Osteoblast (primary cell): ENCODE results near the gene NIM1K. TPM values are rescaled to one million over a fixed set of nuclear protein-coding genes. Genes with fewer than 3 reads are reported as not detected.

Experiments
- DNase-seq: peaks from one replicate; pipeline ENCODE4 v3.0.0; 2011; ENCODE audit warnings: low spot score, mixed read lengths; ENCODE audit not compliant: insufficient read length; ENCODE audit errors: missing footprints
- H2AFZ ChIP-seq: 2 replicates; pipeline ENCODE4 v1.6.0; 2011; ENCODE audit warnings: mild to moderate bottlenecking, low read length
- H3K27ac ChIP-seq: 2 replicates; pipeline ENCODE4 v1.5.1; 2011; ENCODE audit warnings: mild to moderate bottlenecking, low read depth, low read length, moderate library complexity
- H3K27me3 ChIP-seq: 2 replicates; pipeline ENCODE4 v1.6.0; 2012; ENCODE audit warnings: mild to moderate bottlenecking, control low read depth, inconsistent platforms, low read length, moderate library complexity; ENCODE audit not compliant: insufficient read depth
- H3K36me3 ChIP-seq: 2 replicates; pipeline ENCODE4 v1.5.1; 2011; ENCODE audit warnings: mild to moderate bottlenecking, low read length, control low read depth, moderate library complexity; ENCODE audit not compliant: insufficient read depth
- H3K4me1 ChIP-seq: 2 replicates; pipeline ENCODE4 v1.5.1; 2011; ENCODE audit warnings: mild to moderate bottlenecking, low read length, control low read depth, moderate library complexity; ENCODE audit not compliant: insufficient read depth
- H3K4me2 ChIP-seq: 2 replicates; pipeline ENCODE4 v1.6.0; 2011; ENCODE audit warnings: mild to moderate bottlenecking, low read length; ENCODE audit not compliant: insufficient read depth
- H3K4me3 ChIP-seq: fragments of 200-600 bp; sonication (generic); 3 replicates; pipeline ENCODE4 v1.5.1; 2012; ENCODE audit warnings: mild to moderate bottlenecking, low read length, inconsistent platforms; ENCODE audit not compliant: insufficient read depth
- H3K79me2 ChIP-seq: 2 replicates; pipeline ENCODE4 v1.6.0; 2012; ENCODE audit warnings: mild to moderate bottlenecking, low read length, control low read depth, inconsistent platforms; ENCODE audit not compliant: insufficient read depth
- H3K9me3 ChIP-seq: 2 replicates; pipeline ENCODE4 v1.5.1; 2011; ENCODE audit warnings: low read depth, low read length, control low read depth
- H4K20me1 ChIP-seq: 2 replicates; pipeline ENCODE4 v1.6.0; 2012; ENCODE audit warnings: mild to moderate bottlenecking, low read length, control low read depth; ENCODE audit not compliant: insufficient read depth
- CTCF ChIP-seq: IDR thresholded peaks from 2 replicates; pipeline ENCODE4 v1.5.1; 2011; ENCODE audit warnings: mild to moderate bottlenecking, low read depth, low read length, moderate library complexity; ENCODE audit errors: extremely low read depth
- total RNA-seq: library from RNA; depleted of rRNA; stranded (reverse); fragments of >200 nt; gene quantifications from 2 replicates; pipeline ENCODE4 v1.2.3, GENCODE V29; 2012

NIM1K gene
- total RNA-seq, 1 donor = 1.1 TPM

- Histone ChIP-seq H3K4me1 (peaks cover 13% of the 10 kb centered on the region), H3K27ac (no peak overlapping the region), H3K79me2 (peaks cover 80% of the 10 kb centered on the region), H3K4me3 (no peak overlapping the region), H4K20me1 (peaks cover 24% of the 10 kb centered on the region), H3K27me3 (no peaks in the 10 kb centered on the region), H3K9me3 (no peaks in the 10 kb centered on the region), H3K36me3 (peaks cover 3% of the 10 kb centered on the region), H3K4me2 (no peak overlapping the region), H2AFZ (no peak overlapping the region)
- no peak for DNase-seq
- TF ChIP-seq CTCF = no peak
These were observed 117.1 kb downstream of the NIM1K start for GRCh38 chr5:43309122-43309521.

GRCh38 chr5:43309637-43310036, 117.6 kb downstream of the NIM1K start:
- peaks cover 14% of the 10 kb centered on the region for H3K4me1 ChIP-seq
- no peaks in the 10 kb centered on the region for H3K27me3 ChIP-seq
- no peak overlapping the region for H3K4me3 ChIP-seq
- TF ChIP-seq CTCF = no peak
- peaks cover 24% of the 10 kb centered on the region for H4K20me1 ChIP-seq
- no peak overlapping the region for H3K27ac ChIP-seq
- peaks cover 3% of the 10 kb centered on the region for H3K36me3 ChIP-seq
- no peak for DNase-seq
- peaks cover 75% of the 10 kb centered on the region for H3K79me2 ChIP-seq
- H2AFZ ChIP-seq = no peak overlapping the region
- no peaks in the 10 kb centered on the region for H3K9me3 ChIP-seq
- no peak overlapping the region for H3K4me2 ChIP-seq

- Histone ChIP-seq H3K4me2 (peak overlapping the region; percentile 89), H2AFZ (peak overlapping the region; percentile 88), H3K27ac (no peak overlapping the region), H3K79me2 (peaks cover 59% of the 10 kb centered on the region), H3K27me3 (no peaks in the 10 kb centered on the region), H3K4me1 (peaks cover 12% of the 10 kb centered on the region), H3K36me3 (no peaks in the 10 kb centered on the region), H4K20me1 (peaks cover 15% of the 10 kb centered on the region), H3K9me3 (no peaks in the 10 kb centered on the region), H3K4me3 (peak overlapping the region; percentile 96)
- peak; percentile 36 for DNase-seq
- TF ChIP-seq CTCF = no peak
These were observed 120.1 kb downstream of the NIM1K start for GRCh38 chr5:43312076-43312661.

GRCh38 chr5:43312699-43313034, 120.6 kb downstream of the NIM1K start:
- Histone ChIP-seq H3K4me3 (peak overlapping the region; percentile 96), H3K79me2 (peaks cover 54% of the 10 kb centered on the region), H3K27me3 (no peaks in the 10 kb centered on the region), H3K4me2 (peak overlapping the region; percentile 89), H3K9me3 (no peaks in the 10 kb centered on the region), H2AFZ (peak overlapping the region; percentile 88), H3K36me3 (no peaks in the 10 kb centered on the region), H3K27ac (peak overlapping the region; percentile 88), H4K20me1 (peaks cover 15% of the 10 kb centered on the region), H3K4me1 (peaks cover 12% of the 10 kb centered on the region)
- DNase-seq = no peak
- no peak for TF ChIP-seq CTCF
